Neuron (in vitro differentiated cells): ENCODE measurements around the gene ATP13A4.

ENCODE experiments used
- H2AFZ ChIP-seq: one replicate; pipeline ENCODE4 v1.6.1; 2013; ENCODE audit warnings: low read depth, mild to moderate bottlenecking, inconsistent platforms, low read length, moderate library complexity
- H3K27me3 ChIP-seq: one replicate; pipeline ENCODE4 v1.6.1; 2013; ENCODE audit warnings: low read length; ENCODE audit not compliant: insufficient read depth
- H3K36me3 ChIP-seq: one replicate; pipeline ENCODE4 v1.6.1; 2013; ENCODE audit warnings: low read length; ENCODE audit not compliant: insufficient read depth
- H3K4me1 ChIP-seq: one replicate; pipeline ENCODE4 v1.6.1; 2013; ENCODE audit warnings: low read length; ENCODE audit not compliant: insufficient read depth
- H3K4me3 ChIP-seq: 2 replicates; pipeline ENCODE4 v1.5.1; 2013; ENCODE audit warnings: mild to moderate bottlenecking, low read length, moderate library complexity
- H3K9me3 ChIP-seq: one replicate; pipeline ENCODE4 v1.6.1; 2013; ENCODE audit warnings: low read length

ATP13A4 gene

DNA sequence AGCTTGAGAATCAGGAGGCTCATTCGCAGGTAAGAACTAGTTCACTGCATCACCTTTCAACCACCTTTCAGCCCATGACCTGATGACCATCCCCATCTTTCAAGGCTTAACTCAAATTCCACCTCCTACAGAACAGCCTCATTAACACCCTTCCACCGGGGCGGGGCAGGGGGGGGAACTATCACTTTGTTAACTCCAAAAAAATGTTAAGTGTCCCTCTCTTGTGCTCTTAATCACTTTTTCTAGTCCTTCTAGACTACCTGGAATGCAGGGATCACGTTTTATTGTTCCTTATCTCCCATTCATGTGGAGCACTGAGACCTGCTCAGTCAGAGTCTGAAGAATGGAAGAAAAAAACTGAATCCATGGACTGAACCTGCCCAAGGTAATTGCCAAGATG is 51.8 kb downstream of the ATP13A4 start:
- Histone ChIP-seq H3K27me3 (no peaks in the 10 kb centered on the region), H3K4me1 (no peaks in the 10 kb centered on the region), H2AFZ (no peak overlapping the region), H3K36me3 (no peaks in the 10 kb centered on the region), H3K9me3 (no peaks in the 10 kb centered on the region), H3K4me3 (no peak overlapping the region)

DNA sequence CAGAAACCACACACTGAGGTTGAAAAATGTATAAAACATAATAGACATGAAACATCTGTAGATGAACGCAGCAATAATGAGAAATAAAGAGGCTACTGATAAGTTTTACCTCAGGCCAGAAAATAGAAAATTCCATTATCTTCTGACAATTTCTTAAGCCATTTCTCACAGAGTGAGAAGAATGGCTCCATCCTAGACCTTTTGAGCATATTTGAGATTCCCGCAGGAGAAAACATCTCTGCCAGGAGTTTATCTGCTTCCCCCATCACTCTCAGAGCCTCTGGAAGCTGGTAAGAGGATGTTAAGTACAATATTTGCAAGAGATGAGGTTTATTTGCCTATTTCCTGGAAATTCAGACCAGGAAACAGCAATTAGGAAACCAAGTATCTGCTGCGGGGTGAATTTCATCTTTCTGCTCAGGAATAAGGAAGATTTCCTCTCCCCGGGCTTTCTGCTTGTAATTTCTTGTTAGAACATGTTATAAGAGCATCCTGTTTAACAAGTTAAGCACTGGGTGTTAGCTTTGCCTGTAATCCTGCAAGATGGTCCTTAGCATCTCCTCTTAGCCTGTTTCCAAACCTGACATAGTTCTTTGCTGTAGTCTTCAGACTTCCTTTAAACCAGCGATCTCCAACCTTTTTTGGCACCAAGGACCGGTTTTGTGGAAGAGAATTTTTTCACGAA is 54.8 kb downstream of the ATP13A4 start:
- H3K4me3 ChIP-seq: no peak overlapping the region
- no peak overlapping the region for H2AFZ ChIP-seq
- no peaks in the 10 kb centered on the region for H3K9me3 ChIP-seq
- no peaks in the 10 kb centered on the region for H3K27me3 ChIP-seq
- H3K36me3 ChIP-seq: no peaks in the 10 kb centered on the region
- H3K4me1 ChIP-seq: no peaks in the 10 kb centered on the region

DNA sequence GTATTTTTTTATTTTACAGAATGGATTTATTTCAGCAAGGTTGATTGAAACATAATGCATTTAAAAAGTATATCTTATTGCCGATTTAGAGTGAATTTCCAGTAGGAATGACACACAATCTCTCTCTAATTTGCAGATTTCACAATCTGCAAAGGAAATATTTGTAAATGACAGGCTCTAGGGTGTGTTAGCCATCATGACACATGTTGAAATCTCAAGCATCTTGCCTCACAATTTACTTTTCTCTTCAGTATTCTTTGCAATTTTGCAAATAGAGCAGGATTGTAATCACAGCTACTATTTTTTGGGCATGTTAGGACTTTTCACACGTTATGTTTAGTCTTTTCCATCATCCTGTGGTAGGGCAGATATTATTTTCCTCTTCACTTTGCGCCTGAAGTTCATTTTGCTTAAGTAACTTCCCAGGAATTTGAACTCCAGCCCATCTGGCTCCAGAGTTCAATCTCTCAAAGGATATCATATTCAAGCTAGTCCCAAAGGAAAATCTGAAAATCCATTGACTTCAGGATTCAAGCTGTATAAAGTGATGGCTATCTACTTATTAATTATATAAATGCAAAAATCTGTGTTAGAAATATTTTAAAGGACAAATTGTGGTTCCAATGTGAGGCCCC is 55.4 kb downstream of the ATP13A4 start:
- Histone ChIP-seq H3K4me1 (no peaks in the 10 kb centered on the region), H3K9me3 (no peaks in the 10 kb centered on the region), H2AFZ (no peak overlapping the region), H3K36me3 (no peaks in the 10 kb centered on the region), H3K4me3 (no peak overlapping the region), H3K27me3 (no peaks in the 10 kb centered on the region)

DNA sequence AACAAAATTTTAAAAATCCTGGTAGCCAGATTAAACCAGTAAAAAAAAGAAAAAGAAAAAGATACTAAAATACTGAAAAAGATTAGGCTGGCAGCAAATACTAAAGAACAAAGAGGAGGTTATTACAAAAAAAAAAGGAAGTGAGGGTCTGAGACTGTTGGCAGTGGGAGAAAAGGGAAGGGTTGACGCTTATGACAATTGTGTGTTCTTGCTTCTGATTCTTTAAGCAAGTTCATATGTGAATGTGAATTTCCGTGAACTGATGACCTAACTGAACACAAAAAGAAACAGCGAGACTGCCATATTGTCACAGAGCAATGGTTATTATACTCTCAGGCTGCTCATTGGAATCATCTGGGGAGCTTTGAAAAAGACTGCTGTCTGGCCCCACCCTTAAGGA is 56.5 kb downstream of the ATP13A4 start:
- no peak overlapping the region for H2AFZ ChIP-seq
- no peaks in the 10 kb centered on the region for H3K36me3 ChIP-seq
- no peaks in the 10 kb centered on the region for H3K4me1 ChIP-seq
- no peaks in the 10 kb centered on the region for H3K27me3 ChIP-seq
- no peaks in the 10 kb centered on the region for H3K9me3 ChIP-seq
- no peak overlapping the region for H3K4me3 ChIP-seq

DNA sequence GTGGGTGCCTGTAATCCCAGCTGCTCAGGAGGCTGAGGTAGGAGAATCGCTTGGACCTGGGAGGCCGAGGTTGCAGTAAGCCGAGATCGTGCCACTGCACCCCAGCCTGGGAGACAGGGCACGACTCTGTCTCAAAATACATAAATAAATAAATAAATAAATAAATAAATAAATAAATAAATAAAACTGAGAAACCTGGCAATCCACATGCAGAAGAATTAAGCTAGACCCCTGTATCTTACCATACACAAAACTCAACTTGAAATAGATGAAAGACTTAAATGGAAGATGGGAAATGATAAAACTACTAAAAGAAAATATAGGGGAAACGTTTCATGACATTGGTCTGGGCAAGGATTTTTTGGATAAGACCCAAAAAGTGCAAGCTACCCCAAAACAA is 58.0 kb downstream of the ATP13A4 start:
- H3K9me3 ChIP-seq: no peaks in the 10 kb centered on the region
- no peaks in the 10 kb centered on the region for H3K4me1 ChIP-seq
- no peaks in the 10 kb centered on the region for H3K27me3 ChIP-seq
- no peak overlapping the region for H3K4me3 ChIP-seq
- no peaks in the 10 kb centered on the region for H3K36me3 ChIP-seq
- no peak overlapping the region for H2AFZ ChIP-seq

- Histone ChIP-seq H3K4me1 (no peaks in the 10 kb centered on the region), H3K36me3 (no peaks in the 10 kb centered on the region), H2AFZ (no peak overlapping the region), H3K9me3 (no peaks in the 10 kb centered on the region), H3K4me3 (no peak overlapping the region), H3K27me3 (peaks cover 2% of the 10 kb centered on the region)
Measured at GRCh38 chr3:193491026-193491425, 63.7 kb downstream of the ATP13A4 start.

GRCh38 chr3:193490580-193490979 is 64.1 kb downstream of the ATP13A4 start:
- no peaks in the 10 kb centered on the region for H3K9me3 ChIP-seq
- H2AFZ ChIP-seq: no peak overlapping the region
- H3K36me3 ChIP-seq: no peaks in the 10 kb centered on the region
- peaks cover 2% of the 10 kb centered on the region for H3K27me3 ChIP-seq
- H3K4me1 ChIP-seq: no peaks in the 10 kb centered on the region
- H3K4me3 ChIP-seq: no peak overlapping the region

DNA sequence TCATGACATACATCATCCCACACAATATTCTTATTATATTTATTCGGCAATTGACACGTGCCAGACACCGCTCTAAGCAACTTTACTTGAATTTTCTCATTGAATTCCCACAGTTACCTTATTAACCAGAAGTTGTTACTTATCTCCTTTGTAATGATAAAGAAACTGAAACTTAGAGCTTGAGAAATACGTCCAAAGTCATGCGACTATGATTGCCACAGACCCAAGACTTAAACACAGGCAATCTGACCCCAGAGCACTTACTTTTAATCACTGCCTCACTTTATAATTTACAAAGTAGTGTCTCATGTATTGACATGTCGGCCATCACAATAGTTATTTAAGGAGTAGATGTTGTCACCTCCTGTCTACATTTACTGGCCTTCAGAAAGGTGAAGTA is 64.7 kb downstream of the ATP13A4 start:
- Histone ChIP-seq H3K9me3 (no peaks in the 10 kb centered on the region), H3K4me1 (no peaks in the 10 kb centered on the region), H3K36me3 (no peaks in the 10 kb centered on the region), H3K27me3 (peaks cover 2% of the 10 kb centered on the region), H3K4me3 (no peak overlapping the region), H2AFZ (no peak overlapping the region)

- Histone ChIP-seq H3K4me3 (no peak overlapping the region), H3K9me3 (no peaks in the 10 kb centered on the region), H2AFZ (no peak overlapping the region), H3K27me3 (peaks cover 2% of the 10 kb centered on the region), H3K36me3 (no peaks in the 10 kb centered on the region), H3K4me1 (no peaks in the 10 kb centered on the region)
Measured at GRCh38 chr3:193488741-193489140, 66.0 kb downstream of the ATP13A4 start.

DNA sequence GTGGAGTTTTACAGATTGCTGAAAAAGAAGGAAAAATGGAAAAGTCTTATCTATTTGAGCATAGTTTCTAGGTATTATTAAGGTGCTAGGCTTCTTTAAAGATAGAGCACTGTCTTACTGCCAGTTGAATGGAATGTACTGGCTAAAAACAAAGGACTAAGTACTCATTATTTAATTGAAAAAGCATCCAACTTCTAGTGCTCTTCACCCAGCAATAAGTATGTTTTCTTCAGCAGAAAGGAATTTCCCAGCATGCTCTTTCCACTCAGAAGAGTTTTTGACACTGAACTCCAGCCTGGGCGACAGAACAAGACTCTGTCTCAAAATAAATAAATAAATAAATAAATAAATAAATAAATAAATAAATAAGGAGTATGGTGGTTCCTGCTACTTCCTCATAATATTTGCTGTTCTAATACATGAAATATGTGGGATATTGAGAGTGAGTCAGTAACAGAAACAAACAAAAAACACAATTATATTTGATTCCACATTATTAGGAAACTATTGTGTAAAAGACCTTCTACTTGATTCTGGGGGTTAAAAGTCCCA is 70.6 kb downstream of the ATP13A4 start:
- Histone ChIP-seq H3K9me3 (peaks cover 2% of the 10 kb centered on the region), H3K36me3 (no peaks in the 10 kb centered on the region), H3K4me1 (no peaks in the 10 kb centered on the region), H2AFZ (no peak overlapping the region), H3K27me3 (no peaks in the 10 kb centered on the region), H3K4me3 (no peak overlapping the region)

DNA sequence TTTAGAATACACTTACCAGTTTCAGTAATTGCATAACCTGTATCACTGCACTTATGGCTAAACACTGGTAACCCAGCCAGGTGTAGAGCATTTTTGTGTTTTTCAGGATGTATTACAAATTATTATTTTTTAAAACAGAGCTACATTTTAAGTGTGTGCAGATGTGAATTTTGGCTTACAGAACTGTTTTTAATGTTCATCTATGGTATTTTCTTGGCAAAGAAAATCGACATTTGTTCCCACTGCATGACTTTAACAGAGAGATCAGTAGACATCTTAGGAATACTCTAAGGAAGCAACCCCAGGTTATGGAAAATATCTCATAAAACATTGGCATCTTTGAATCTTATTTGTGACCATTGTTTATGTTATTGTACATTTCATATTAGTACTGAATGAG is 73.3 kb downstream of the ATP13A4 start:
- Histone ChIP-seq H2AFZ (no peak overlapping the region), H3K9me3 (peaks cover 2% of the 10 kb centered on the region), H3K36me3 (no peaks in the 10 kb centered on the region), H3K4me1 (no peaks in the 10 kb centered on the region), H3K4me3 (no peak overlapping the region), H3K27me3 (no peaks in the 10 kb centered on the region)

- H2AFZ ChIP-seq: no peak overlapping the region
- H3K4me3 ChIP-seq: no peak overlapping the region
- no peaks in the 10 kb centered on the region for H3K9me3 ChIP-seq
- no peaks in the 10 kb centered on the region for H3K27me3 ChIP-seq
- no peaks in the 10 kb centered on the region for H3K4me1 ChIP-seq
- H3K36me3 ChIP-seq: no peaks in the 10 kb centered on the region
Measured at GRCh38 chr3:193474446-193474845, 80.2 kb downstream of the ATP13A4 start.

DNA sequence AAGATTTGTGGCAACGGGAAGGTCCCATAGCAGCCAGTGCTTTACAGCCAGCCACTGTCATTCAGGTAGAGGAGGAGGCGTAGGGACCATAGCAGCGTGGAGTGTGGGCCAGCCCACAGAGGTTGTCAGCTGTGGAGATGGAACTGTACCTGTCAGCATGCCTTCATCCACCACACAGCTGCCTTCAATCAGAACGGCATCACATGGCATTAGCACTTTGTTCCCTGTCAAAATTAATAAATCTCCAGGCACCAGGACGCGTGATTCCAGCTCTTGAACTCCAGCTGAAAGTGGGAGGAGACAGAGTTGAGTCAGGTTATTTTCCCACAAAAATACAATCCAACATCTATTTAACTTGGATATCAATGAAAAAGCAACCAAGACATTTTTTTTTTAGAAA is 84.0 kb downstream of the ATP13A4 start:
- H3K9me3 ChIP-seq: no peaks in the 10 kb centered on the region
- no peak overlapping the region for H3K4me3 ChIP-seq

More for the DNA sequence above, 84.0 kb downstream of the ATP13A4 start:
- Histone ChIP-seq H3K36me3 (no peaks in the 10 kb centered on the region), H2AFZ (no peak overlapping the region), H3K4me1 (no peaks in the 10 kb centered on the region), H3K27me3 (no peaks in the 10 kb centered on the region)
